Activated CD8-positive, alpha-beta memory T cell treated with anti-CD3 and anti-CD28 coated beads, Interleukin-2, amount 10 ng/mL, durations not matched to agents 7 days and 5 days (primary cell): ENCODE results near the gene ARHGEF6. TPM values are rescaled to one million over a fixed set of nuclear protein-coding genes. Genes with fewer than 3 reads are reported as not detected.
"Not testable (repeated sequence)": the region's sequence is repeated elsewhere in the genome, so short reads cannot be mapped to it uniquely, and the experiment has no call there.

ENCODE experiments used
- ATAC-seq: fragments of 150-1000 bp; cut with Tn5 transposase; one replicate; pipeline ENCODE4 v1.10.0; 2021; ENCODE audit warnings: moderate library complexity
- CTCF ChIA-PET: fragments of 350-600 bp; sonication (Branson Sonifier 250); formaldehyde crosslinking; loops from one replicate; lab custom pipeline; 2021; ENCODE audit warnings: antibody characterized with exemption; lab: Charles Lee
- DNase-seq: peaks from one replicate; pipeline ENCODE4 v3.0.0-alpha.2; 2020
- H3K27ac Mint-ChIP-seq: one replicate; pipeline ENCODE4 v1.8.0; 2021; ENCODE audit warnings: mild to moderate bottlenecking, mixed read lengths
- H3K27me3 Mint-ChIP-seq: one replicate; pipeline ENCODE4 v1.8.0; 2021; ENCODE audit warnings: mixed read lengths
- H3K36me3 Mint-ChIP-seq: one replicate; pipeline ENCODE4 v1.8.0; 2021; ENCODE audit warnings: mild to moderate bottlenecking, mixed read lengths
- H3K4me1 Mint-ChIP-seq: one replicate; pipeline ENCODE4 v1.8.0; 2021; ENCODE audit warnings: mixed read lengths
- H3K4me3 Mint-ChIP-seq: one replicate; pipeline ENCODE4 v1.8.0; 2021; ENCODE audit warnings: mild to moderate bottlenecking, moderate library complexity, mixed read lengths
- H3K9me3 Mint-ChIP-seq: one replicate; pipeline ENCODE4 v1.8.0; 2022; ENCODE audit warnings: low read depth, mixed read lengths
- total RNA-seq, 2 experiments: library from RNA; stranded (reverse); gene quantifications; one replicate each; pipeline ENCODE4 v1.2.3, GENCODE V29; 2021

The ARHGEF6 gene
- 100 to 1,000 TPM; 108 to 126 TPM for total RNA-seq

- Mint-ChIP-seq H3K27ac (peak within 1 kb of the TSS; percentile 93), H3K27me3 (no peaks in the 10 kb centered on the region), H3K4me1 (peaks cover 52% of the 10 kb centered on the region), H3K36me3 (peaks cover 32% of the 10 kb centered on the region), H3K4me3 (peak within 1 kb of the TSS; percentile 90), H3K9me3 (peaks cover 1% of the 10 kb centered on the region)
- CTCF ChIA-PET: interaction anchor here (1.3 kb wide), 1 partner anchor 12 kb away, joined by 4 read pairs; no protein-coding TSS in a partner anchor
- DNase-seq (peak; percentile 71), ATAC-seq (peak; percentile 71)
Observed at GRCh38 chrX:136780763-136781162, at the start of gene ARHGEF6. Gene ARHGEF6, minus strand, starts transcription at chrX:136780932. Its CDS starts 50 bp downstream, at chrX:136780882.

- Mint-ChIP-seq H3K9me3 (no peaks in the 10 kb centered on the region), H3K36me3 (peaks cover 3% of the 10 kb centered on the region), H3K4me3 (no peak overlapping the region), H3K27ac (no peak overlapping the region), H3K27me3 (no peaks in the 10 kb centered on the region), H3K4me1 (no peaks in the 10 kb centered on the region)
- CTCF ChIA-PET: no interaction called here
- ATAC-seq (no peak), DNase-seq (no peak)
Observed at GRCh38 chrX:136829413-136829812, 48.7 kb upstream of the ARHGEF6 start.

- Mint-ChIP-seq H3K4me1 (no peaks in the 10 kb centered on the region), H3K27ac (no peak overlapping the region), H3K4me3 (no peak overlapping the region), H3K27me3 (no peaks in the 10 kb centered on the region), H3K36me3 (peaks cover 3% of the 10 kb centered on the region), H3K9me3 (no peaks in the 10 kb centered on the region)
- CTCF ChIA-PET: no interaction called here
- no peak for DNase-seq
- no peak for ATAC-seq
Observed at GRCh38 chrX:136828830-136829229, 48.1 kb upstream of the ARHGEF6 start.

GRCh38 chrX:136827026-136827425 lies 46.3 kb upstream of the ARHGEF6 start:
- H3K36me3 Mint-ChIP-seq: peaks cover 3% of the 10 kb centered on the region
- H3K9me3 Mint-ChIP-seq: no peaks in the 10 kb centered on the region
- no peak overlapping the region for H3K27ac Mint-ChIP-seq
- CTCF ChIA-PET: no interaction called here
- no peaks in the 10 kb centered on the region for H3K27me3 Mint-ChIP-seq
- no peaks in the 10 kb centered on the region for H3K4me1 Mint-ChIP-seq
- ATAC-seq (no peak), DNase-seq (no peak)
- no peak overlapping the region for H3K4me3 Mint-ChIP-seq

GRCh38 chrX:136825771-136826170 lies 45.0 kb upstream of the ARHGEF6 start:
- no peak overlapping the region for H3K4me3 Mint-ChIP-seq
- H3K36me3 Mint-ChIP-seq: peaks cover 3% of the 10 kb centered on the region
- H3K9me3 Mint-ChIP-seq: no peaks in the 10 kb centered on the region
- DNase-seq (no peak), ATAC-seq (no peak)
- H3K27ac Mint-ChIP-seq: no peak overlapping the region
- H3K27me3 Mint-ChIP-seq: no peaks in the 10 kb centered on the region
- no peaks in the 10 kb centered on the region for H3K4me1 Mint-ChIP-seq
- CTCF ChIA-PET: no interaction called here

- no peak for DNase-seq
- H3K36me3 Mint-ChIP-seq: no peaks in the 10 kb centered on the region
- H3K27me3 Mint-ChIP-seq: no peaks in the 10 kb centered on the region
- no peak for ATAC-seq
- H3K27ac Mint-ChIP-seq: no peak overlapping the region
- H3K4me1 Mint-ChIP-seq: no peaks in the 10 kb centered on the region
- no peak overlapping the region for H3K4me3 Mint-ChIP-seq
- CTCF ChIA-PET: no interaction called here
- H3K9me3 Mint-ChIP-seq: no peaks in the 10 kb centered on the region
Observed at GRCh38 chrX:136823175-136823574, 42.4 kb upstream of the ARHGEF6 start.

GRCh38 chrX:136822337-136823095 lies 41.8 kb upstream of the ARHGEF6 start:
- no peak for DNase-seq
- CTCF ChIA-PET: no interaction called here
- Mint-ChIP-seq H3K4me3 (no peak overlapping the region), H3K27me3 (no peaks in the 10 kb centered on the region), H3K27ac (no peak overlapping the region), H3K4me1 (no peaks in the 10 kb centered on the region), H3K36me3 (no peaks in the 10 kb centered on the region), H3K9me3 (no peaks in the 10 kb centered on the region)
- no peak for ATAC-seq

GRCh38 chrX:136819756-136820155 lies 39.0 kb upstream of the ARHGEF6 start:
- H3K4me3 Mint-ChIP-seq, H3K9me3 Mint-ChIP-seq, CTCF ChIA-PET, H3K36me3 Mint-ChIP-seq, DNase-seq, H3K27ac Mint-ChIP-seq, H3K4me1 Mint-ChIP-seq, H3K27me3 Mint-ChIP-seq, ATAC-seq: not testable (repeated sequence)

GRCh38 chrX:136819031-136819703 lies 38.4 kb upstream of the ARHGEF6 start:
- H3K27ac Mint-ChIP-seq: no peak overlapping the region
- CTCF ChIA-PET: no interaction called here
- no peak for ATAC-seq
- no peaks in the 10 kb centered on the region for H3K9me3 Mint-ChIP-seq
- DNase-seq: no peak
- peaks cover 1% of the 10 kb centered on the region for H3K36me3 Mint-ChIP-seq
- no peaks in the 10 kb centered on the region for H3K27me3 Mint-ChIP-seq
- H3K4me3 Mint-ChIP-seq: no peak overlapping the region
- H3K4me1 Mint-ChIP-seq: peaks cover 4% of the 10 kb centered on the region

GRCh38 chrX:136816975-136817374 lies 36.2 kb upstream of the ARHGEF6 start:
- Mint-ChIP-seq H3K4me1 (peaks cover 8% of the 10 kb centered on the region), H3K4me3 (no peak overlapping the region), H3K27me3 (no peaks in the 10 kb centered on the region), H3K9me3 (no peaks in the 10 kb centered on the region), H3K27ac (no peak overlapping the region), H3K36me3 (peaks cover 1% of the 10 kb centered on the region)
- CTCF ChIA-PET: no interaction called here
- DNase-seq (no peak), ATAC-seq (no peak)

- DNase-seq (no peak), ATAC-seq (no peak)
- H3K27ac Mint-ChIP-seq: no peak overlapping the region
- CTCF ChIA-PET: no interaction called here
- no peak overlapping the region for H3K4me3 Mint-ChIP-seq
- H3K36me3 Mint-ChIP-seq: peaks cover 1% of the 10 kb centered on the region
- no peaks in the 10 kb centered on the region for H3K9me3 Mint-ChIP-seq
- H3K27me3 Mint-ChIP-seq: no peaks in the 10 kb centered on the region
- peaks cover 21% of the 10 kb centered on the region for H3K4me1 Mint-ChIP-seq
Observed at GRCh38 chrX:136814847-136815750, 34.4 kb upstream of the ARHGEF6 start.

- CTCF ChIA-PET: no interaction called here
- no peak for DNase-seq
- no peak for ATAC-seq
- Mint-ChIP-seq H3K4me3 (no peak overlapping the region), H3K4me1 (peaks cover 26% of the 10 kb centered on the region), H3K27me3 (no peaks in the 10 kb centered on the region), H3K36me3 (peaks cover 4% of the 10 kb centered on the region), H3K9me3 (no peaks in the 10 kb centered on the region), H3K27ac (no peak overlapping the region)
Observed at GRCh38 chrX:136812286-136812685, 31.6 kb upstream of the ARHGEF6 start.

- H3K4me3 Mint-ChIP-seq: no peak overlapping the region
- DNase-seq (peak; percentile 40), ATAC-seq (peak; percentile 67)
- H3K27ac Mint-ChIP-seq: peak overlapping the region; percentile 84
- CTCF ChIA-PET: interaction anchor here (0.9 kb wide), 1 partner anchor 11 kb away, joined by 3 read pairs; no protein-coding TSS in a partner anchor
- H3K36me3 Mint-ChIP-seq: peaks cover 7% of the 10 kb centered on the region
- H3K4me1 Mint-ChIP-seq: peaks cover 32% of the 10 kb centered on the region
- no peaks in the 10 kb centered on the region for H3K27me3 Mint-ChIP-seq
- H3K9me3 Mint-ChIP-seq: no peaks in the 10 kb centered on the region
Observed at GRCh38 chrX:136810493-136810892, 29.8 kb upstream of the ARHGEF6 start.
